GM18517 (cell line): ENCODE results near the gene CD2.

Experiments
- ATAC-seq: cut with Tn5 transposase; IDR thresholded peaks from one replicate; pipeline ENCODE4 v1.9.1; 2021; ENCODE audit warnings: mild to moderate bottlenecking, moderate library complexity; ENCODE audit not compliant: unreplicated experiment

Gene CD2

DNA sequence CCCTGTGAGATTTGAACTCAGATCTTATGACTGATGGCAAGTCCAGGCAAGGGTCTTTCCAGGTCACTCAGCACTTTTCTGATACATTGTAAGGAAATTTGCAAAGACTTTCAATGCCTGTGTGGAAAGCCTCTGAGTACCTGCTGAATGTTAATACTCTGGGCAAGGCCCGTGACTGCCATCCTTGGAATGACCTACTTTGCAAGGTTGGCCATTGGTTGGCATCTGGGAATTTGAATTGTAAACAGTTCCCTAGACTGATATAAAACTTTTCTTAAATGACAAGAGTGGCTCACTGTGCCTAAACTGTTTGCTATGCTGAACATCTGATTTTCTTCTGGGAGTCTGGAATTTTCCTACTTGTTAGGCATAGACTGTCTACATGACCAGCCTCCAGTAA lies 57.1 kb downstream of the CD2 start:
- no peak for ATAC-seq

DNA sequence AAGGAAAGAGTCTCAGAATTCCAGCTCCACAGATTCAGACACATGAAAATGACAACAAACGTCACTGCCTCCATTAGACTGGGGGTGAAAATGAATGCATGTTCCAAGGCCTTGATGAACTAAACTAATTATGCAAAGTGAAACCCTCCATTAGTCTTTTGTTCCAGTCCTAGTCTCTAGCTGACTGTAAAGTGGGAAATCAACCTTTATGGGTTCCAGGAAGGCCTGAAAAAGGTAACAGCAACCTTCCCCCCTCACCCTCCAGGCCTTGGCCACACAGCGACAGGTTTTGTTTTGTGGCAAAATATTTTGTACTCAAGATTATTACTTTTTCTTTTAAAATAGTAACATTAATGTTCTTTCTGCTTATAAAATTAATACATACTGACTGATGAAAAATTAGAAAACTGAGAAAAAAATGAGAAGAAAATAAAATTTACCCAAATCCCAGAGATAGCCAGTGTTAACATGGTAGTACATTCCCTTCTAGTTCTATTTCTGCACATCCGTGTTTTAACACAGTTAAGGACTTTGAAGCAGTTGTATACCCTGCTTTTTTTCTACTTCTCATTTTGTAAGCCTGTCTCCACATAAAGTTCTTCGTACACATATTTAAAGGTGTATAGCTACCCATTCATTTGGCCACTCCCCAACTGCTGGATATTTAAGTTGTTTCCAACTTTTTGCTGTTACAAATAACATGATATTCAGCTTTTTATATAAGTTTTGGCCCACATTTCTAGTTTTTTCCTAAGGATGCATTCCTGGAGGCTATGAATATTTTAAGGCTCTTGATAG lies 60.9 kb downstream of the CD2 start:
- no peak for ATAC-seq

DNA sequence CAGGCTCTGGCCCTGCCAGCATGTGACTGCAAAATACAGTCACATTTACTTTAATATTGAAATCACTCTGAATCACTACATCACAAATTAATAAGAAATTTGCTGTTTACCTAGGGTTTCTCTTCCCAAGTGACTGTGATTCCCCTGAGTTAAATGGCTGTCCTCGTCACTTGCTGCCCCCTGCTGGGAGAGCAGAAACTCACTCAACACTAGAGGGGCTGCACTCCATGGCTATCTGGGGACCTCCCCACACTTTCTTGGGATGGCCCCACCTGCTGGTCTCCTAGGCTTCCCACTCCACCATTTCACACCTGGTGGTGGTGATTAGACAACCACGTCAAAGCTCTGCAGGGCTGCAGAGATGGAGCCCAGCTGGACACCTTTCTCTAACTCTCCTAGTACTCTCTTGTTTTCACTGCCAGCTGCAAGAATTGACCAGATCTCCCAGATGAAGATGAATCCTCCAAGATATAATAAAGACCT lies 63.4 kb downstream of the CD2 start:
- no peak for ATAC-seq
